GM12878 (cell line): ENCODE results near the gene SMAGP. TPM values are rescaled to one million over a fixed set of nuclear protein-coding genes. Genes with fewer than 3 reads are reported as not detected.

ENCODE experiments used
- CHD4 ChIP-seq: fragments of 200-600 bp; sonication (generic); IDR thresholded peaks from 2 replicates; pipeline ENCODE4 v1.6.1; 2016; ENCODE audit warnings: mild to moderate bottlenecking
- DPF2 ChIP-seq: fragments of 450-650 bp; IDR thresholded peaks from 2 replicates; pipeline ENCODE4 v1.6.1; 2017; ENCODE audit warnings: mild to moderate bottlenecking
- HCFC1 ChIP-seq: fragments of 150-350 bp; IDR thresholded peaks from 2 replicates; pipeline ENCODE4 v1.6.1; 2014; ENCODE audit warnings: low read length
- POLR2AphosphoS2 ChIP-seq: IDR thresholded peaks from 2 replicates; pipeline ENCODE4 v1.6.1; 2011; ENCODE audit warnings: low read depth, mild to moderate bottlenecking, low read length, improper control_type of control experiment, moderate library complexity
- RAD21 ChIP-seq: IDR thresholded peaks from 2 replicates; pipeline ENCODE4 v1.6.1; 2011; ENCODE audit warnings: mild to moderate bottlenecking, low read depth, low read length, moderate library complexity; ENCODE audit not compliant: insufficient read depth
- RUNX3 ChIP-seq: IDR thresholded peaks from 2 replicates; pipeline ENCODE4 v1.6.1; 2012; ENCODE audit warnings: low read length, inconsistent platforms
- SREBF2 ChIP-seq: IDR thresholded peaks from 2 replicates; pipeline ENCODE4 v1.6.1; 2012; ENCODE audit warnings: mild to moderate bottlenecking, low read length
- SUZ12 ChIP-seq: fragments of 200-600 bp; sonication (generic); IDR thresholded peaks from one replicate; pipeline ENCODE4 v1.6.1; 2018; ENCODE audit warnings: antibody characterized with exemption, mild to moderate bottlenecking; ENCODE audit not compliant: unreplicated experiment
- TBL1XR1 ChIP-seq: IDR thresholded peaks from 2 replicates; pipeline ENCODE4 v1.6.1; 2012; ENCODE audit warnings: low read depth, low read length, improper control_type of control experiment
- ZBED1 ChIP-seq: IDR thresholded peaks from 2 replicates; pipeline ENCODE4 v1.6.1; 2016; ENCODE audit warnings: borderline replicate concordance
- polyA plus RNA-seq, 11 experiments: library from polyadenylated mRNA; depleted of rRNA in 4 of 11; unstranded in 6 of 11; stranded (reverse) in 5 of 11; fragments of >200 nt; fragmentation: Nextera tagmentation in 4 of 11; fragmentation: Illumina TruSeq in 1 of 11; extraction: Ambion mirVana in 4 of 11; extraction: Trizol in 1 of 11; gene quantifications; 1 replicate in 1 of 11; 2 replicates in 10 of 11; pipeline versions ENCODE4 v1.2.1 to v1.2.3, GENCODE V29; 2011 to 2016; ENCODE audit warnings: inconsistent platforms in 2 of 11, missing spikeins in 2 of 11, low read depth in 1 of 11
- total RNA-seq, 4 experiments: library from RNA; depleted of rRNA in 3 of 4; stranded (reverse); fragments of >200 nt in 3 of 4; fragmentation: Illumina TruSeq in 1 of 4; extraction: Trizol in 1 of 4; gene quantifications; 2 replicates each; pipeline versions ENCODE4 v1.2.1 to v1.2.3, GENCODE V29; 2013 to 2021
- TF ChIP-seq, protein P1 (sequence below): fragments of 450-650 bp; formaldehyde crosslinking; IDR thresholded peaks from 2 replicates; pipeline ENCODE4 v1.5.0; 2022; ENCODE audit warnings: mild to moderate bottlenecking, missing genetic modification characterization
- TF ChIP-seq, protein P2 (sequence below): IDR thresholded peaks from 2 replicates; pipeline ENCODE4 v1.6.1; 2012; ENCODE audit warnings: improper control_type of control experiment, low read depth, low read length; ENCODE audit not compliant: insufficient replicate concordance
- TF ChIP-seq, protein P3 (sequence below): IDR thresholded peaks from 2 replicates; pipeline ENCODE4 v1.6.1; 2011; ENCODE audit warnings: low read depth, low read length, improper control_type of control experiment, borderline replicate concordance
- TF ChIP-seq, protein P4 (sequence below), 3 experiments: IDR thresholded peaks in 2 of 3; conservative IDR thresholded peaks in 1 of 3; 2 replicates each; pipeline ENCODE4 v1.5.1; 2011; ENCODE audit warnings: low read depth in 3 of 3, low read length in 3 of 3, mild to moderate bottlenecking in 3 of 3, control low read depth in 2 of 3, moderate library complexity in 2 of 3, inconsistent platforms in 1 of 3, mixed read lengths in 1 of 3; ENCODE audit not compliant: control insufficient read depth in 2 of 3, insufficient read depth in 1 of 3; ENCODE audit errors: extremely low read depth in 1 of 3

Gene SMAGP
- total and polyA plus RNA-seq, 10 of the 15 experiments (the other 5 are each of a cell fraction or from before 2014, with no cell fraction given), result 0.42 to 7.1 (median 3.9) TPM

DNA sequence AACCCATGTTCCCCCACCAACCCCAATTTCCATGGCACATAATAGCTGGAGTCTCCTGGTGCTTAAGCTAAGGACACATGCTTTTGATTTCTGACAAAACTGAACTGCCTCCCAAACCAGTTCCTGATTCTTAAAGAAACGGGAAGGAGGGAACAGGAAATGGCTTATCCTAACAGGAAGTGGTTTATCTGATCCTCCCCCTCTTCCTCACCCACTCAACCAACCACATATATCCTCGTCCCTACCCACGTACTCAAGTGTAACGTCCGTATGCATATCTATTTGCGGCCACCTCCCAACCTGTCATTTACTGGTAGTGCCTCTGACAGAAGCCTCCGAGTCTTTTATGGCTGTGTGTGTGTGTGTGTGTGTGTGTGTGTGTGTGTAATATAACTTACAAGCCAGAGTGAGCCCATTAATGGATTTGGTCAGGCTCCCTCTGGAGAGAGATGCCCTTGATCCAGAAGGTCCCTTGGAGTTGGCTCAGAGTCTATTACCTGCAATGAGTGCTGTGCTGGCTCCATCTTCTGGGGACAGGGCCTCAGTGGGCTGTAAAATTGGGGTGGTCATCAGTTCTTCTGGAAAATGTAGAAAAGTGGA, 23.9 kb downstream of the SMAGP start (continued):
- TF ChIP-seq ZBED1 (0 out of 2 replicates have a peak, but pooled peaks have one; percentile 21), DPF2 (no peak), SREBF2 (no peak), RUNX3 (peak; percentile 95), HCFC1 (no peak), TBL1XR1 (no peak), SUZ12 (no peak), CHD4 (no peak), RAD21 (peak; percentile 59), POLR2AphosphoS2 (no peak)
- TF ChIP-seq, protein P1, sequence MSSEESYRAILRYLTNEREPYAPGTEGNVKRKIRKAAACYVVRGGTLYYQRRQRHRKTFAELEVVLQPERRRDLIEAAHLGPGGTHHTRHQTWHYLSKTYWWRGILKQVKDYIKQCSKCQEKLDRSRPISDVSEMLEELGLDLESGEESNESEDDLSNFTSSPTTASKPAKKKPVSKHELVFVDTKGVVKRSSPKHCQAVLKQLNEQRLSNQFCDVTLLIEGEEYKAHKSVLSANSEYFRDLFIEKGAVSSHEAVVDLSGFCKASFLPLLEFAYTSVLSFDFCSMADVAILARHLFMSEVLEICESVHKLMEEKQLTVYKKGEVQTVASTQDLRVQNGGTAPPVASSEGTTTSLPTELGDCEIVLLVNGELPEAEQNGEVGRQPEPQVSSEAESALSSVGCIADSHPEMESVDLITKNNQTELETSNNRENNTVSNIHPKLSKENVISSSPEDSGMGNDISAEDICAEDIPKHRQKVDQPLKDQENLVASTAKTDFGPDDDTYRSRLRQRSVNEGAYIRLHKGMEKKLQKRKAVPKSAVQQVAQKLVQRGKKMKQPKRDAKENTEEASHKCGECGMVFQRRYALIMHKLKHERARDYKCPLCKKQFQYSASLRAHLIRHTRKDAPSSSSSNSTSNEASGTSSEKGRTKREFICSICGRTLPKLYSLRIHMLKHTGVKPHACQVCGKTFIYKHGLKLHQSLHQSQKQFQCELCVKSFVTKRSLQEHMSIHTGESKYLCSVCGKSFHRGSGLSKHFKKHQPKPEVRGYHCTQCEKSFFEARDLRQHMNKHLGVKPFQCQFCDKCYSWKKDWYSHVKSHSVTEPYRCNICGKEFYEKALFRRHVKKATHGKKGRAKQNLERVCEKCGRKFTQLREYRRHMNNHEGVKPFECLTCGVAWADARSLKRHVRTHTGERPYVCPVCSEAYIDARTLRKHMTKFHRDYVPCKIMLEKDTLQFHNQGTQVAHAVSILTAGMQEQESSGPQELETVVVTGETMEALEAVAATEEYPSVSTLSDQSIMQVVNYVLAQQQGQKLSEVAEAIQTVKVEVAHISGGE, result no peak
- TF ChIP-seq, protein P2, sequence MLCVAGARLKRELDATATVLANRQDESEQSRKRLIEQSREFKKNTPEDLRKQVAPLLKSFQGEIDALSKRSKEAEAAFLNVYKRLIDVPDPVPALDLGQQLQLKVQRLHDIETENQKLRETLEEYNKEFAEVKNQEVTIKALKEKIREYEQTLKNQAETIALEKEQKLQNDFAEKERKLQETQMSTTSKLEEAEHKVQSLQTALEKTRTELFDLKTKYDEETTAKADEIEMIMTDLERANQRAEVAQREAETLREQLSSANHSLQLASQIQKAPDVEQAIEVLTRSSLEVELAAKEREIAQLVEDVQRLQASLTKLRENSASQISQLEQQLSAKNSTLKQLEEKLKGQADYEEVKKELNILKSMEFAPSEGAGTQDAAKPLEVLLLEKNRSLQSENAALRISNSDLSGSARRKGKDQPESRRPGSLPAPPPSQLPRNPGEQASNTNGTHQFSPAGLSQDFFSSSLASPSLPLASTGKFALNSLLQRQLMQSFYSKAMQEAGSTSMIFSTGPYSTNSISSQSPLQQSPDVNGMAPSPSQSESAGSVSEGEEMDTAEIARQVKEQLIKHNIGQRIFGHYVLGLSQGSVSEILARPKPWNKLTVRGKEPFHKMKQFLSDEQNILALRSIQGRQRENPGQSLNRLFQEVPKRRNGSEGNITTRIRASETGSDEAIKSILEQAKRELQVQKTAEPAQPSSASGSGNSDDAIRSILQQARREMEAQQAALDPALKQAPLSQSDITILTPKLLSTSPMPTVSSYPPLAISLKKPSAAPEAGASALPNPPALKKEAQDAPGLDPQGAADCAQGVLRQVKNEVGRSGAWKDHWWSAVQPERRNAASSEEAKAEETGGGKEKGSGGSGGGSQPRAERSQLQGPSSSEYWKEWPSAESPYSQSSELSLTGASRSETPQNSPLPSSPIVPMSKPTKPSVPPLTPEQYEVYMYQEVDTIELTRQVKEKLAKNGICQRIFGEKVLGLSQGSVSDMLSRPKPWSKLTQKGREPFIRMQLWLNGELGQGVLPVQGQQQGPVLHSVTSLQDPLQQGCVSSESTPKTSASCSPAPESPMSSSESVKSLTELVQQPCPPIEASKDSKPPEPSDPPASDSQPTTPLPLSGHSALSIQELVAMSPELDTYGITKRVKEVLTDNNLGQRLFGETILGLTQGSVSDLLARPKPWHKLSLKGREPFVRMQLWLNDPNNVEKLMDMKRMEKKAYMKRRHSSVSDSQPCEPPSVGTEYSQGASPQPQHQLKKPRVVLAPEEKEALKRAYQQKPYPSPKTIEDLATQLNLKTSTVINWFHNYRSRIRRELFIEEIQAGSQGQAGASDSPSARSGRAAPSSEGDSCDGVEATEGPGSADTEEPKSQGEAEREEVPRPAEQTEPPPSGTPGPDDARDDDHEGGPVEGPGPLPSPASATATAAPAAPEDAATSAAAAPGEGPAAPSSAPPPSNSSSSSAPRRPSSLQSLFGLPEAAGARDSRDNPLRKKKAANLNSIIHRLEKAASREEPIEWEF, result no peak
- TF ChIP-seq, protein P3, sequence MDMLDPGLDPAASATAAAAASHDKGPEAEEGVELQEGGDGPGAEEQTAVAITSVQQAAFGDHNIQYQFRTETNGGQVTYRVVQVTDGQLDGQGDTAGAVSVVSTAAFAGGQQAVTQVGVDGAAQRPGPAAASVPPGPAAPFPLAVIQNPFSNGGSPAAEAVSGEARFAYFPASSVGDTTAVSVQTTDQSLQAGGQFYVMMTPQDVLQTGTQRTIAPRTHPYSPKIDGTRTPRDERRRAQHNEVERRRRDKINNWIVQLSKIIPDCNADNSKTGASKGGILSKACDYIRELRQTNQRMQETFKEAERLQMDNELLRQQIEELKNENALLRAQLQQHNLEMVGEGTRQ, result no peak
- TF ChIP-seq, protein P4, sequence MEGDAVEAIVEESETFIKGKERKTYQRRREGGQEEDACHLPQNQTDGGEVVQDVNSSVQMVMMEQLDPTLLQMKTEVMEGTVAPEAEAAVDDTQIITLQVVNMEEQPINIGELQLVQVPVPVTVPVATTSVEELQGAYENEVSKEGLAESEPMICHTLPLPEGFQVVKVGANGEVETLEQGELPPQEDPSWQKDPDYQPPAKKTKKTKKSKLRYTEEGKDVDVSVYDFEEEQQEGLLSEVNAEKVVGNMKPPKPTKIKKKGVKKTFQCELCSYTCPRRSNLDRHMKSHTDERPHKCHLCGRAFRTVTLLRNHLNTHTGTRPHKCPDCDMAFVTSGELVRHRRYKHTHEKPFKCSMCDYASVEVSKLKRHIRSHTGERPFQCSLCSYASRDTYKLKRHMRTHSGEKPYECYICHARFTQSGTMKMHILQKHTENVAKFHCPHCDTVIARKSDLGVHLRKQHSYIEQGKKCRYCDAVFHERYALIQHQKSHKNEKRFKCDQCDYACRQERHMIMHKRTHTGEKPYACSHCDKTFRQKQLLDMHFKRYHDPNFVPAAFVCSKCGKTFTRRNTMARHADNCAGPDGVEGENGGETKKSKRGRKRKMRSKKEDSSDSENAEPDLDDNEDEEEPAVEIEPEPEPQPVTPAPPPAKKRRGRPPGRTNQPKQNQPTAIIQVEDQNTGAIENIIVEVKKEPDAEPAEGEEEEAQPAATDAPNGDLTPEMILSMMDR (IDR thresholded peaks at IDR 0.05 in 2 of 3, conservative IDR thresholded peaks at IDR 0.05 in 1 of 3; ENCODE audit: control insufficient read depth in 2 of 3, extremely low read depth in 1 of 3, insufficient read depth in 1 of 3, low read depth in 3 of 3, low read length in 3 of 3), result peak in 2 of 3 experiments; percentile 26 to 38; a peak in 3 of 6 replicates
